ENCODE measurements around the gene MDFI.
"Not testable (repeated sequence)": the region's sequence is repeated elsewhere in the genome, so short reads cannot be mapped to it uniquely, and the experiment has no call there.

Gene MDFI

GRCh38 chr6:41600499-41601247 is 37.6 kb upstream of the MDFI start:
- in situ Hi-C loops (cut with MboI; ENCODE audit: low sequenced_read_pairs) = no loop called here

- in situ Hi-C loops (cut with MboI; ENCODE audit: low sequenced_read_pairs) = no loop called here
Observed at GRCh38 chr6:41601248-41601549, 37.1 kb upstream of the MDFI start.

- in situ Hi-C loops (cut with MboI; ENCODE audit: low sequenced_read_pairs) = no loop called here
Observed at GRCh38 chr6:41602422-41602743, 35.9 kb upstream of the MDFI start.

GRCh38 chr6:41602864-41603608 is 35.2 kb upstream of the MDFI start:
- in situ Hi-C loops (cut with MboI; ENCODE audit: low sequenced_read_pairs) = no loop called here

- in situ Hi-C loops (cut with MboI; ENCODE audit: low sequenced_read_pairs) = no loop called here
Observed at GRCh38 chr6:41604006-41604405, 34.3 kb upstream of the MDFI start.

- in situ Hi-C loops (cut with MboI; ENCODE audit: low sequenced_read_pairs) = no loop called here
Observed at GRCh38 chr6:41605649-41606048, 32.6 kb upstream of the MDFI start.

GRCh38 chr6:41607036-41607435 is 31.2 kb upstream of the MDFI start:
- in situ Hi-C loops (cut with MboI; ENCODE audit: low sequenced_read_pairs) = no loop called here

- in situ Hi-C loops (cut with MboI; ENCODE audit: low sequenced_read_pairs) = no loop called here
Observed at GRCh38 chr6:41607736-41608135, 30.5 kb upstream of the MDFI start.

- in situ Hi-C loops (cut with MboI; ENCODE audit: low sequenced_read_pairs) = no loop called here
Observed at GRCh38 chr6:41608443-41609151, 29.7 kb upstream of the MDFI start.

- in situ Hi-C loops (cut with MboI; ENCODE audit: low sequenced_read_pairs) = no loop called here
Observed at GRCh38 chr6:41614715-41615114, 23.6 kb upstream of the MDFI start.

- in situ Hi-C loops (cut with MboI; ENCODE audit: low sequenced_read_pairs) = no loop called here
Observed at GRCh38 chr6:41615311-41615710, 23.0 kb upstream of the MDFI start.

GRCh38 chr6:41618598-41618997 is 19.7 kb upstream of the MDFI start:
- in situ Hi-C loops (cut with MboI; ENCODE audit: low sequenced_read_pairs) = no loop called here

- in situ Hi-C loops (cut with MboI; ENCODE audit: low sequenced_read_pairs) = not testable (repeated sequence)
Observed at GRCh38 chr6:41619193-41619592, 19.1 kb upstream of the MDFI start.

- in situ Hi-C loops (cut with MboI; ENCODE audit: low sequenced_read_pairs) = no loop called here
Observed at GRCh38 chr6:41621367-41621766, 16.9 kb upstream of the MDFI start.

- in situ Hi-C loops (cut with MboI; ENCODE audit: low sequenced_read_pairs) = no loop called here
Observed at GRCh38 chr6:41621802-41622201, 16.5 kb upstream of the MDFI start.

- in situ Hi-C loops (cut with MboI; ENCODE audit: low sequenced_read_pairs) = no loop called here
Observed at GRCh38 chr6:41622206-41622988, 15.9 kb upstream of the MDFI start.

GRCh38 chr6:41623330-41623729 is 14.9 kb upstream of the MDFI start:
- in situ Hi-C loops (cut with MboI; ENCODE audit: low sequenced_read_pairs) = no loop called here

GRCh38 chr6:41624621-41625380 is 13.5 kb upstream of the MDFI start:
- in situ Hi-C loops (cut with MboI; ENCODE audit: low sequenced_read_pairs) = no loop called here

GRCh38 chr6:41625442-41625841 is 12.8 kb upstream of the MDFI start:
- in situ Hi-C loops (cut with MboI; ENCODE audit: low sequenced_read_pairs) = no loop called here

- in situ Hi-C loops (cut with MboI; ENCODE audit: low sequenced_read_pairs) = no loop called here
Observed at GRCh38 chr6:41626022-41626421, 12.2 kb upstream of the MDFI start.

GRCh38 chr6:41626917-41627316 is 11.4 kb upstream of the MDFI start:
- in situ Hi-C loops (cut with MboI; ENCODE audit: low sequenced_read_pairs) = no loop called here
